Ovary (tissue), 3 donors: ENCODE results near the gene OPCML.

ENCODE experiments used
- CTCF ChIP-seq, 3 donors: fragments of 450-650 bp in 2 of 3; fragments of 200-600 bp in 1 of 3; IDR thresholded peaks; one replicate each; pipeline versions ENCODE4 v1.5.1 to v1.8.0; 2016 to 2022; ENCODE audit warnings: antibody characterized with exemption in 3 of 3, mild to moderate bottlenecking in 1 of 3
- POLR2A ChIP-seq: fragments of 450-650 bp; IDR thresholded peaks from one replicate; pipeline ENCODE4 v1.6.1; 2017; ENCODE audit warnings: antibody characterized with exemption, mild to moderate bottlenecking, moderate library complexity
- donor health status: DM: no; HTN: no; CAD: no.

- no peak for TF ChIP-seq CTCF (IDR thresholded peaks at IDR 0.05)
- no peak for TF ChIP-seq POLR2A
These were observed 798.1 kb downstream of the OPCML start for GRCh38 chr11:132734217-132734616.
